SK-N-SH (cell line): Measurements from ENCODE around the gene RALGDS.

Source experiments
- CHD2 ChIP-seq: fragments of 150-350 bp; IDR thresholded peaks from 2 replicates; pipeline ENCODE4 v1.6.1; 2018; ENCODE audit warnings: low read length; ENCODE audit not compliant: partially characterized antibody
- CTCF ChIP-seq: fragments of 200-600 bp; sonication (generic); IDR thresholded peaks from 2 replicates; pipeline ENCODE4 v1.6.1; 2017; ENCODE audit warnings: antibody characterized with exemption, mild to moderate bottlenecking, moderate library complexity
- EP300 ChIP-seq, 2 experiments: IDR thresholded peaks; 2 replicates each; pipeline versions ENCODE4 v1.4.0 to v1.6.1; 2012; ENCODE audit warnings: borderline replicate concordance in 1 of 2, low read depth in 1 of 2, low read length in 1 of 2
- MXI1 ChIP-seq: IDR thresholded peaks from 2 replicates; pipeline ENCODE4 v1.6.1; 2012; ENCODE audit warnings: mild to moderate bottlenecking, low read depth, low read length, improper control_type of control experiment
- POLR2AphosphoS5 ChIP-seq: IDR thresholded peaks from 2 replicates; pipeline ENCODE4 v1.6.1; 2012; ENCODE audit warnings: low read depth, low read length
- SMC3 ChIP-seq: IDR thresholded peaks from 2 replicates; pipeline ENCODE4 v1.6.1; 2012; ENCODE audit warnings: low read depth, low read length, improper control_type of control experiment
- TAF1 ChIP-seq: IDR thresholded peaks from 2 replicates; pipeline ENCODE4 v1.6.1; 2012; ENCODE audit warnings: low read depth, mild to moderate bottlenecking, low read length, moderate library complexity, borderline replicate concordance
- USF2 ChIP-seq: fragments of 150-350 bp; IDR thresholded peaks from 2 replicates; pipeline ENCODE4 v1.6.1; 2017; ENCODE audit warnings: antibody characterized with exemption, low read length, low read depth, borderline replicate concordance
- YY1 ChIP-seq: IDR thresholded peaks from 2 replicates; pipeline ENCODE4 v1.4.0; 2012; ENCODE audit warnings: low read depth, mild to moderate bottlenecking
- TF ChIP-seq, protein P1 (sequence below): IDR thresholded peaks from 2 replicates; pipeline ENCODE4 v1.4.0; 2012; ENCODE audit warnings: low read depth, borderline replicate concordance

DNA sequence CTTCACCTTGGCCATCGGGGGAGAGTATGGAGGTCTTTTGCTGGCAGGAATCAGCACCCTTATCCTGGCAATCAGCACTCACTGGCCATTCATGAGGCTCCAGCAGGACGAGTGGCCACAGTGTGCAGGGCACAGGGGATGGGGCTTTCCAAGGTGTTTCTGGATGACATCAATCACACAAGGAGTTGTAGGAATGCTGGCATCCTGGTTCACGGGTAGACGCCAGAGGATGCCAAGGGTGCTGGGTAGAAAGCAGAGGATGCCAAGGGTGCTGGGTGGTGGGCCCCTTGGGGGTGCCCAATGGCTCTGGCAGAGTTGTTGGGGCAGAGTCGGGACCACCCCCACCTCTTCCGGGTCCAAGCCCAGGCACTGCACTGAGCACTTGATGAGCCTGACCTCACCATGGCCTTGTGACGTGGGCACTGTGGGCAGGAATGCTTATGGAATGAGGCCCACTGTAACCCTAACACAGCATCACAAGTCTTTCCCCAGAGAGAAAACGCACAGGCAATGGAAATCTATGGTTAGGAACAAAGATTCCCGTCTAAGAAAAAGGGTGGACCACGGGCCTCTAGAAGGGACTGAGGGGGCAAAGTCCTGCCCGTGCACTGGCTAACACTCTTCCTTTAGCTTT, 30.2 kb downstream of the RALGDS start:
- TF ChIP-seq CTCF (no peak), POLR2AphosphoS5 (no peak), TAF1 (no peak), MXI1 (no peak), USF2 (no peak), YY1 (no peak), SMC3 (no peak), CHD2 (no peak), EP300 (IDR thresholded peaks at IDR 0.05; ENCODE audit: borderline replicate concordance in 1 of 2, low read depth in 1 of 2, low read length in 1 of 2) (no peak)
- TF ChIP-seq, protein P1, sequence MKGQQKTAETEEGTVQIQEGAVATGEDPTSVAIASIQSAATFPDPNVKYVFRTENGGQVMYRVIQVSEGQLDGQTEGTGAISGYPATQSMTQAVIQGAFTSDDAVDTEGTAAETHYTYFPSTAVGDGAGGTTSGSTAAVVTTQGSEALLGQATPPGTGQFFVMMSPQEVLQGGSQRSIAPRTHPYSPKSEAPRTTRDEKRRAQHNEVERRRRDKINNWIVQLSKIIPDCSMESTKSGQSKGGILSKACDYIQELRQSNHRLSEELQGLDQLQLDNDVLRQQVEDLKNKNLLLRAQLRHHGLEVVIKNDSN, result no peak
